ENCODE results near the gene XRCC3. TPM values are rescaled to one million over a fixed set of nuclear protein-coding genes. Genes with fewer than 3 reads are reported as not detected.

The XRCC3 gene
- total and polyA plus RNA-seq, 2 donors (not counting 3 experiments of a cell fraction or from before 2014, with no cell fraction given): 13.6 to 27.2 TPM

DNA sequence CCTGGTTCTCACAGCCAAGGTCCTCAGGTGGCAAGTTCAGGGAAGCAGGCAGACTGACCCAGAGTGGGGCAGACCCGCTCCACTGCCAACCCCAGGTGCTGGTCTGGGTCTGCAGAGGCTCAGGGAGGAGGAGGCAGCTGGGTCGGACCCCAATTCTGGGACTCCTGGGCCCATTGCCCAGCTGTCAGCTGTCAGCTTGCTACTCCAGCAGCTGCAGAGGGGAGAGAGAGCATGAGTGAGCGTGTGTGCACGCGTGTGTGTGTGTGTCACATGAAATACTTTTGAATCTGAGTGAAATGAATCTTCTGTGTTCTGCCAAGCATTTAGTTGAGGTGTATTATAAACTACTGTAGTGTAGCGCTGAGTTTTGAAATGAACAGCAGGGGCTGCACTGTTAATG is 30.8 kb downstream of the XRCC3 start:
- peaks cover 25 to 33% of the 10 kb centered on the region in 2 experiments for H3K36me3 ChIP-seq (ENCODE audit: control insufficient read depth in 2 of 2, extremely low read depth in 1 of 2, insufficient read depth in 2 of 2, low read length in 2 of 2)
- TF ChIP-seq EZH2 (IDR thresholded peaks at IDR 0.05; ENCODE audit: borderline replicate concordance, low read depth, low read length, severe bottlenecking): no peak
- no peak for TF ChIP-seq GATA2 (IDR thresholded peaks at IDR 0.05; ENCODE audit: insufficient read depth, insufficient read length, low read depth, low read length)
- no peak for TF ChIP-seq JUN (IDR thresholded peaks at IDR 0.05; ENCODE audit: borderline replicate concordance, insufficient read depth, insufficient read length, low read depth)
- TF ChIP-seq, protein P1, sequence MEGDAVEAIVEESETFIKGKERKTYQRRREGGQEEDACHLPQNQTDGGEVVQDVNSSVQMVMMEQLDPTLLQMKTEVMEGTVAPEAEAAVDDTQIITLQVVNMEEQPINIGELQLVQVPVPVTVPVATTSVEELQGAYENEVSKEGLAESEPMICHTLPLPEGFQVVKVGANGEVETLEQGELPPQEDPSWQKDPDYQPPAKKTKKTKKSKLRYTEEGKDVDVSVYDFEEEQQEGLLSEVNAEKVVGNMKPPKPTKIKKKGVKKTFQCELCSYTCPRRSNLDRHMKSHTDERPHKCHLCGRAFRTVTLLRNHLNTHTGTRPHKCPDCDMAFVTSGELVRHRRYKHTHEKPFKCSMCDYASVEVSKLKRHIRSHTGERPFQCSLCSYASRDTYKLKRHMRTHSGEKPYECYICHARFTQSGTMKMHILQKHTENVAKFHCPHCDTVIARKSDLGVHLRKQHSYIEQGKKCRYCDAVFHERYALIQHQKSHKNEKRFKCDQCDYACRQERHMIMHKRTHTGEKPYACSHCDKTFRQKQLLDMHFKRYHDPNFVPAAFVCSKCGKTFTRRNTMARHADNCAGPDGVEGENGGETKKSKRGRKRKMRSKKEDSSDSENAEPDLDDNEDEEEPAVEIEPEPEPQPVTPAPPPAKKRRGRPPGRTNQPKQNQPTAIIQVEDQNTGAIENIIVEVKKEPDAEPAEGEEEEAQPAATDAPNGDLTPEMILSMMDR (IDR thresholded peaks at IDR 0.05; ENCODE audit: extremely low read depth in 1 of 2, insufficient read depth in 1 of 2, low read depth in 1 of 2, low read length in 2 of 2): no peak
- no peak for TF ChIP-seq POLR2A (IDR thresholded peaks at IDR 0.05; ENCODE audit: low read depth, low read length)
- no peak for TF ChIP-seq FOS (IDR thresholded peaks at IDR 0.05; ENCODE audit: borderline replicate concordance, insufficient read depth, low read length)
- TF ChIP-seq, protein P2, sequence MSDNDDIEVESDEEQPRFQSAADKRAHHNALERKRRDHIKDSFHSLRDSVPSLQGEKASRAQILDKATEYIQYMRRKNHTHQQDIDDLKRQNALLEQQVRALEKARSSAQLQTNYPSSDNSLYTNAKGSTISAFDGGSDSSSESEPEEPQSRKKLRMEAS (IDR thresholded peaks at IDR 0.05; ENCODE audit: insufficient read depth, insufficient read length): no peak
- no peak for TF ChIP-seq MYC (IDR thresholded peaks at IDR 0.05; ENCODE audit: low read depth, low read length)
- no peak for TF ChIP-seq POLR2AphosphoS5 (IDR thresholded peaks at IDR 0.05; ENCODE audit: insufficient read depth, low read depth, low read length)
- H3K79me2 ChIP-seq (ENCODE audit: control insufficient read depth, insufficient read depth, low read length): peaks cover 13% of the 10 kb centered on the region
- no peak overlapping the region for H3K4me2 ChIP-seq (ENCODE audit: insufficient read depth, low read length)
- no peaks in the 10 kb centered on the region for H3K27me3 ChIP-seq (ENCODE audit: control insufficient read depth in 2 of 2, insufficient read depth in 2 of 2, low read length in 2 of 2)
- H3K4me1 ChIP-seq (ENCODE audit: control insufficient read depth, extremely low read depth, insufficient read depth, low read length): no peaks in the 10 kb centered on the region
- no peak overlapping the region for H3K9ac ChIP-seq (replicated peaks; ENCODE audit: extremely low read depth, insufficient read depth, low read length)
- ChIA-PET CTCF (no interaction called here), POLR2A (no interaction called here)
- no peak overlapping the region for H3K27ac ChIP-seq (ENCODE audit: insufficient read depth, low read depth, low read length)
- no TSS peak for BruUV-seq (replicated peaks)
- H3K4me3 ChIP-seq (replicated peaks in 1 of 3; ENCODE audit: insufficient read depth in 1 of 3, low read depth in 1 of 3, low read length in 3 of 3): no peak overlapping the region
- no peak overlapping the region for H2AFZ ChIP-seq (ENCODE audit: low read depth, low read length)
- DNase-seq (ENCODE audit: low read depth, low spot score) (no peak), FAIRE-seq (no peak)
- no peaks in the 10 kb centered on the region for H3K9me3 ChIP-seq (replicated peaks; ENCODE audit: control insufficient read depth, insufficient read depth, low read length)
- intact Hi-C loops (cut with micrococcal nuclease): no loop called here
- H3K9me1 ChIP-seq (replicated peaks; ENCODE audit: control insufficient read depth, extremely low read depth, insufficient read depth, low read length): no peaks in the 10 kb centered on the region
- dilution Hi-C loops (cut with MboI; ENCODE audit: extremely low pct_ligation_motif_present, low sequenced_read_pairs): no loop called here
- peaks cover 3% of the 10 kb centered on the region for H4K20me1 ChIP-seq (replicated peaks; ENCODE audit: control insufficient read depth, extremely low read depth, insufficient read depth, low read length)

All from endothelial cell of umbilical vein (primary cell).